Osteocyte (in vitro differentiated cells): Measurements from ENCODE around the gene RNASE4. TPM values are rescaled to one million over a fixed set of nuclear protein-coding genes. Genes with fewer than 3 reads are reported as not detected.
"Not testable (repeated sequence)": the region's sequence is repeated elsewhere in the genome, so short reads cannot be mapped to it uniquely, and the experiment has no call there.

ENCODE experiments used
- DNase-seq: peaks from one replicate; pipeline ENCODE4 v3.0.0; 2021; ENCODE audit warnings: mixed read lengths; ENCODE audit not compliant: unreplicated experiment; ENCODE audit errors: extremely low spot score
- H3K27ac Mint-ChIP-seq: one replicate; pipeline ENCODE4 v1.8.0; 2021; ENCODE audit warnings: mild to moderate bottlenecking, mixed read lengths; ENCODE audit not compliant: unreplicated experiment
- H3K27me3 Mint-ChIP-seq: one replicate; pipeline ENCODE4 v1.8.0; 2021; ENCODE audit warnings: mixed read lengths; ENCODE audit not compliant: unreplicated experiment
- H3K36me3 Mint-ChIP-seq: one replicate; pipeline ENCODE4 v1.8.0; 2021; ENCODE audit warnings: mixed read lengths; ENCODE audit not compliant: unreplicated experiment
- H3K4me1 Mint-ChIP-seq: one replicate; pipeline ENCODE4 v1.8.0; 2021; ENCODE audit warnings: mixed read lengths; ENCODE audit not compliant: unreplicated experiment
- H3K4me3 Mint-ChIP-seq: one replicate; pipeline ENCODE4 v1.8.0; 2021; ENCODE audit warnings: mild to moderate bottlenecking, moderate library complexity, mixed read lengths; ENCODE audit not compliant: unreplicated experiment
- H3K9me3 Mint-ChIP-seq: one replicate; pipeline ENCODE4 v1.8.0; 2021; ENCODE audit warnings: mixed read lengths; ENCODE audit not compliant: unreplicated experiment
- total RNA-seq: library from RNA; stranded (reverse); gene quantifications from 2 replicates; pipeline ENCODE4 v1.2.1, GENCODE V29; 2021
- TF ChIP-seq, protein P1 (sequence below): fragments of 200-600 bp; sonication (generic); IDR thresholded peaks from 2 replicates; pipeline ENCODE4 v1.5.0; 2021; ENCODE audit warnings: antibody characterized with exemption, mild to moderate bottlenecking, moderate library complexity

Gene RNASE4
- total RNA-seq, 1 donor from 2014 or later, result 17.8 TPM

DNA sequence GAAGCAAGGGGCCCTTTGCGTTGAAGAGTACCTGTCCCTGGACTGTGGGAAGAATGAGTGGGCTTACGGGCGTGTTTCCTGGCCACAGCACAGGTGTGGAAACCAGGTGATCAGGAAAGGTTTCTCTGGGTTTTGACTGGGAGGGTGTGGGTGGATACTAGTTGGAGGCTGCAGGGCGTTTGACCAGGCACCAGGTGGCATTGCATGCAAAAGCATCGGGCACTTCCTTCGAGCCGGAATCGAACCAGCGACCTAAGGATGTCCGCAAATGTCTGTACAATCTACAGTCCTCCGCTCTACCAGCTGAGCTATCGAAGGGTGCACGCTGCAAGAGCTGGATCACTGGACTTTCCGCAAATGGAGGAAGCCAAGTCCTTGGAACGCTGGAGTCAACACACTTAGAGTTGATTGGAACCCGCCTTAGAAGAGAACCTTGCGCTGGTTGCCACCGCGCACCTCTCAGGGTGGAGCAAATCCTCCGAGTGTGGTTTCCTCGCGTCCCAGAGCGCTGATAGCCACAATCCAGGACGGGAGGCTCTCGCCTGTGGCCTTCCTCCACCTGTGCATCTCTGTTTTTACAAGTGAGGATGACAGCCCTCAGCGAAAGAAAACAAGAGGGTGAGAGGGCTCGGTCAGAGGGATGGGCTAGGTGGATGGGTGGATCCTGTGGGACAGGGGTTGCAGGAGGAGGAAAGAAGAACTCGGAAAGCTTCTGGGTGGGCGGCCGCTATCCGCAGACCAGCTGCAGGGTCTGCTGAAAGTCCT, 21.2 kb upstream of the RNASE4 start:
- no peaks in the 10 kb centered on the region for H3K36me3 Mint-ChIP-seq
- DNase-seq, result no peak
- peak overlapping the region; percentile 4 for H3K4me3 Mint-ChIP-seq
- peaks cover 63% of the 10 kb centered on the region for H3K27me3 Mint-ChIP-seq
- no peaks in the 10 kb centered on the region for H3K9me3 Mint-ChIP-seq
- no peak overlapping the region for H3K27ac Mint-ChIP-seq
- TF ChIP-seq, protein P1, sequence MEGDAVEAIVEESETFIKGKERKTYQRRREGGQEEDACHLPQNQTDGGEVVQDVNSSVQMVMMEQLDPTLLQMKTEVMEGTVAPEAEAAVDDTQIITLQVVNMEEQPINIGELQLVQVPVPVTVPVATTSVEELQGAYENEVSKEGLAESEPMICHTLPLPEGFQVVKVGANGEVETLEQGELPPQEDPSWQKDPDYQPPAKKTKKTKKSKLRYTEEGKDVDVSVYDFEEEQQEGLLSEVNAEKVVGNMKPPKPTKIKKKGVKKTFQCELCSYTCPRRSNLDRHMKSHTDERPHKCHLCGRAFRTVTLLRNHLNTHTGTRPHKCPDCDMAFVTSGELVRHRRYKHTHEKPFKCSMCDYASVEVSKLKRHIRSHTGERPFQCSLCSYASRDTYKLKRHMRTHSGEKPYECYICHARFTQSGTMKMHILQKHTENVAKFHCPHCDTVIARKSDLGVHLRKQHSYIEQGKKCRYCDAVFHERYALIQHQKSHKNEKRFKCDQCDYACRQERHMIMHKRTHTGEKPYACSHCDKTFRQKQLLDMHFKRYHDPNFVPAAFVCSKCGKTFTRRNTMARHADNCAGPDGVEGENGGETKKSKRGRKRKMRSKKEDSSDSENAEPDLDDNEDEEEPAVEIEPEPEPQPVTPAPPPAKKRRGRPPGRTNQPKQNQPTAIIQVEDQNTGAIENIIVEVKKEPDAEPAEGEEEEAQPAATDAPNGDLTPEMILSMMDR, result peak; percentile 42
- H3K4me1 Mint-ChIP-seq, result peaks cover 11% of the 10 kb centered on the region

DNA sequence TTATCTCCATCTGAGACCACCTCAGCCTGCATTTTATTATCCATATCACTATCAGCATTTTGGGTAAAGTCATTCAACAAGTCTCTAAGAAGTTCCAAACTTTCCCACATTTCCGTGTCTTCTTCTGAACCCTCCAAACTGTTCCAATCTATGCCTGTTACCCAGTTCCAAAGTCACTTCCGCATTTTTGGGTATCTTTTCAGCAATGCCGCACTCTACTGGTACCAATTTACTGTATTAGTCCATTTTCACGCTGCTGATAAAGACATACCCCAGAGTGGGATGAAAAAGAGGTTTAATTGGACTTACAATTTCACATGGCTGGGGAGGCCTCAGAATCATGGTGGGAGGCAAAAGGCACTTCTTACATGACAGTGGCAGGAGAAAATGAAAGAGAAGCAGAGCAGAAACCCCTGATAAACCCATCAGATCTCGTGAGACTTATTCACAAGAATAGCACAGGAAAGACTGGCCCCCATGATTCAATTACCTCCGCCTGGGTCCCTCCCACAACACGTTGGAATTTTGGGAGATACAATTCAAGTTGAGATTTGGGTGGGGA, 17.9 kb upstream of the RNASE4 start:
- not testable (repeated sequence) for H3K4me3 Mint-ChIP-seq, H3K36me3 Mint-ChIP-seq, H3K9me3 Mint-ChIP-seq, H3K27ac Mint-ChIP-seq, DNase-seq
- Mint-ChIP-seq H3K27me3 (peaks cover 61% of the 10 kb centered on the region), H3K4me1 (peaks cover 11% of the 10 kb centered on the region)

DNA sequence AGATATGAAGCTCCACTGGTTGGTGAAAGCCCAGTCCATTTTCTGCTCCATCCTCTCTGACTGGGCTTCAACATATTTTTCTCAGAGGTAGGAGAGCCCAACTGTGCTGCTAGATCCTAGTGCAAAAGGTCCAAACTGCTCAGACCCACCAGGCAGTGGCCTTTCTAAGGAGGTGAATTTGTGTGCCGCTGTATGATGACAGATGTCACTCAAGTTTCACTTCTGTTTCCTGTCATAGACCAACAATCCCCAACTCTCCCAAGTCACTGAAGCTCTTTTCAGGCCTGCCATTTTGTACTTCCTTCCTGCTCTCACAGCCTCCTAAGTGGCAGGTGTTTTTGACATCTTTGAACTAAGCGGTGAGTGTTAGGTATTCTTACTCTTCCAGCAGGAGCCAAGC, 16.4 kb upstream of the RNASE4 start:
- no peak overlapping the region for H3K4me3 Mint-ChIP-seq
- H3K9me3 Mint-ChIP-seq, result no peaks in the 10 kb centered on the region
- H3K4me1 Mint-ChIP-seq, result peaks cover 6% of the 10 kb centered on the region
- no peak overlapping the region for H3K27ac Mint-ChIP-seq
- TF ChIP-seq, protein P1, result no peak
- no peaks in the 10 kb centered on the region for H3K36me3 Mint-ChIP-seq
- no peak for DNase-seq
- peaks cover 55% of the 10 kb centered on the region for H3K27me3 Mint-ChIP-seq

DNA sequence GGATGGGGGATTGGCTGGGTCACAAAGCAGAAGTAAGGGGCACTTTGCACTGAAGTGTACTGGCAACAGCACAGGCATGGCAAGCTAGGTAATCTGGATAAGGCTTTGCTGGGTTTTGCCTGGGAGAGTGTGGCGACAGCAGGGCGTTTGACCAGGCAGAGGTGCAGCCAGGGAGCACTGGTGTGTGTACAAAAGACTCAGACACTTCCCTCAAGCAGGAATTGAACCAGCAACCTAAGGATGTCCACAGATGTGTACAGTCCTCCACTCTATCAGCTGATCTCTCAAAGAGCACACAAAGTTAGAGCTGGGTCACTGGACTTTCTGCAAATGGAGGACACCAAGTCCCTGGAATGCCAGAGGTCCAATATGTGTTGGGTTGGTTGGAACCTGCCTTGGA, 15.4 kb upstream of the RNASE4 start:
- Mint-ChIP-seq H3K27ac (no peak overlapping the region), H3K4me3 (no peak overlapping the region), H3K36me3 (no peaks in the 10 kb centered on the region), H3K4me1 (no peaks in the 10 kb centered on the region), H3K27me3 (peaks cover 45% of the 10 kb centered on the region), H3K9me3 (no peaks in the 10 kb centered on the region)
- DNase-seq, result no peak
- TF ChIP-seq, protein P1, result no peak

DNA sequence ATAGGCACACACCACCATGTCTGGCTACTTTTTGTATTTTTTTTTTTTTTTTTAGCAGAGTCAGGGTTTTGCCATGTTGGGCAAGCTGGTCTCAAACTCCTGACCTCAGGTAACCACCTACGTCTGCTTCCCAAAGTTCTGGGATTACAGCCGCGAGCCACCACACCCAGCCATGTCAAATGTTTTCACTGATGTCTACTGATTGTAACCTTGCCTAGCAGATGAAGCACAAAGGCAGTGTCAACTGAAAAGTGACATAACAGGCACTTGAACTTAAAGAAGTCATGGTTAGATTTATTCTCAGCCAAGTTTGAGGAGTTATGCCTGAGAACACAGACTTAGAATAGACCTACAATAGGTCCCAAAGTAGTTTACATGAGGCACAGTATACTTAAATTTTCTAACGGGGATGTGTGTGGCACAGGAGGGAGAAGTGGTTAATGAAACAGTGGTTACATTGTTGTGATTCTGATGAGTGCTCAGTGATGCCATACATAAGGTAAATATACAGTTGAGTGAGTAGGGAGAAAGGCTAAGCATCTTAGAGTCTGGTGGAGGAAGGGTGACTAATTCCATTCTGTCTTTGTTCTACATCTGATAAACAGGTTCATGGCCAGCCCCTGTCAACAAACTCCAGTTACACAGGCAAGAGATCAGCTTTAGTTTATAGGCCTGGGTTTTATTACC, 12.6 kb upstream of the RNASE4 start:
- H3K27me3 Mint-ChIP-seq, result peaks cover 33% of the 10 kb centered on the region
- H3K9me3 Mint-ChIP-seq, result no peaks in the 10 kb centered on the region
- no peak overlapping the region for H3K27ac Mint-ChIP-seq
- H3K4me1 Mint-ChIP-seq, result no peaks in the 10 kb centered on the region
- no peak for DNase-seq
- no peaks in the 10 kb centered on the region for H3K36me3 Mint-ChIP-seq
- no peak overlapping the region for H3K4me3 Mint-ChIP-seq
- TF ChIP-seq, protein P1, result no peak
